ENCODE measurements around the gene NSF. TPM values are rescaled to one million over a fixed set of nuclear protein-coding genes. Genes with fewer than 3 reads are reported as not detected.
A peak's percentile ranks its signal among the peaks of the same experiment; 100 is the strongest.
"Not testable (repeated sequence)": the region's sequence is repeated elsewhere in the genome, so short reads cannot be mapped to it uniquely, and the experiment has no call there.

NSF gene
- total RNA-seq (10 to 100 TPM; 37.7 to 43.0 TPM), polyA plus RNA-seq (22.7 TPM)

- DNase-seq; H3K27me3 ChIP-seq (ENCODE audit: insufficient read depth, low read length, poor library complexity, severe bottlenecking); CTCF ChIA-PET; H3K9me3 Mint-ChIP-seq; H3K4me3 Mint-ChIP-seq; H3K4me1 Mint-ChIP-seq; POLR2A ChIA-PET; H3K27ac Mint-ChIP-seq; H3K4me3 ChIP-seq (ENCODE audit: low read length); H3K27ac ChIP-seq (ENCODE audit: low read depth, low read length); H3K27me3 Mint-ChIP-seq; H3K36me3 Mint-ChIP-seq; H3K4me1 ChIP-seq (ENCODE audit: insufficient read depth, low read length); H3K9me3 ChIP-seq (ENCODE audit: low read length); H3K36me3 ChIP-seq (ENCODE audit: insufficient read depth, low read length): not testable (repeated sequence)
Observed at GRCh38 chr17:46590157-46591146, at the start of gene NSF. NSF (plus strand) TSS chr17:46590669; CDS start chr17:46590776, 107 bp downstream.

- H3K4me1 Mint-ChIP-seq; H3K36me3 ChIP-seq (ENCODE audit: insufficient read depth, low read length); H3K9me3 ChIP-seq (ENCODE audit: low read length); H3K4me3 Mint-ChIP-seq; POLR2A ChIA-PET; DNase-seq; CTCF ChIA-PET; H3K4me3 ChIP-seq (ENCODE audit: low read length); H3K27me3 ChIP-seq (ENCODE audit: insufficient read depth, low read length, poor library complexity, severe bottlenecking); H3K27ac Mint-ChIP-seq; H3K27ac ChIP-seq (ENCODE audit: low read depth, low read length); H3K9me3 Mint-ChIP-seq; H3K27me3 Mint-ChIP-seq; H3K4me1 ChIP-seq (ENCODE audit: insufficient read depth, low read length): not testable (repeated sequence)
- H3K36me3 Mint-ChIP-seq, result peaks cover 0 to 11% (median 2%) of the 10 kb centered on the region in 3 donors
Observed at GRCh38 chr17:46548607-46549006, 41.9 kb upstream of the NSF start.

GRCh38 chr17:46559155-46559554, 31.3 kb upstream of the NSF start:
- POLR2A ChIA-PET; H3K9me3 ChIP-seq (ENCODE audit: low read length); H3K27ac ChIP-seq (ENCODE audit: low read depth, low read length); H3K27me3 ChIP-seq (ENCODE audit: insufficient read depth, low read length, poor library complexity, severe bottlenecking); H3K4me1 ChIP-seq (ENCODE audit: insufficient read depth, low read length); H3K36me3 ChIP-seq (ENCODE audit: insufficient read depth, low read length); H3K27ac Mint-ChIP-seq; H3K4me3 Mint-ChIP-seq; H3K4me3 ChIP-seq (ENCODE audit: low read length); DNase-seq; H3K36me3 Mint-ChIP-seq; H3K9me3 Mint-ChIP-seq; H3K27me3 Mint-ChIP-seq; H3K4me1 Mint-ChIP-seq; CTCF ChIA-PET: not testable (repeated sequence)

GRCh38 chr17:46560048-46560447, 30.4 kb upstream of the NSF start:
- H3K27me3 Mint-ChIP-seq; CTCF ChIA-PET; H3K4me1 Mint-ChIP-seq; H3K27ac ChIP-seq (ENCODE audit: low read depth, low read length); H3K36me3 Mint-ChIP-seq; H3K27ac Mint-ChIP-seq; DNase-seq; POLR2A ChIA-PET; H3K36me3 ChIP-seq (ENCODE audit: insufficient read depth, low read length); H3K4me3 ChIP-seq (ENCODE audit: low read length); H3K4me3 Mint-ChIP-seq; H3K27me3 ChIP-seq (ENCODE audit: insufficient read depth, low read length, poor library complexity, severe bottlenecking); H3K4me1 ChIP-seq (ENCODE audit: insufficient read depth, low read length); H3K9me3 Mint-ChIP-seq; H3K9me3 ChIP-seq (ENCODE audit: low read length): not testable (repeated sequence)

- H3K4me1 Mint-ChIP-seq; H3K4me1 ChIP-seq (ENCODE audit: insufficient read depth, low read length); H3K27ac Mint-ChIP-seq; H3K27me3 ChIP-seq (ENCODE audit: insufficient read depth, low read length, poor library complexity, severe bottlenecking); POLR2A ChIA-PET; H3K36me3 ChIP-seq (ENCODE audit: insufficient read depth, low read length); CTCF ChIA-PET; H3K36me3 Mint-ChIP-seq; H3K27me3 Mint-ChIP-seq; H3K9me3 Mint-ChIP-seq; H3K27ac ChIP-seq (ENCODE audit: low read depth, low read length); H3K4me3 Mint-ChIP-seq; DNase-seq; H3K4me3 ChIP-seq (ENCODE audit: low read length); H3K9me3 ChIP-seq (ENCODE audit: low read length): not testable (repeated sequence)
Observed at GRCh38 chr17:46566284-46566683, 24.2 kb upstream of the NSF start.

GRCh38 chr17:46566980-46567379, 23.5 kb upstream of the NSF start:
- POLR2A ChIA-PET; H3K4me1 Mint-ChIP-seq; H3K36me3 ChIP-seq (ENCODE audit: insufficient read depth, low read length); H3K4me1 ChIP-seq (ENCODE audit: insufficient read depth, low read length); H3K4me3 ChIP-seq (ENCODE audit: low read length); H3K9me3 ChIP-seq (ENCODE audit: low read length); H3K4me3 Mint-ChIP-seq; H3K27ac ChIP-seq (ENCODE audit: low read depth, low read length); CTCF ChIA-PET; H3K36me3 Mint-ChIP-seq; H3K27ac Mint-ChIP-seq; H3K27me3 ChIP-seq (ENCODE audit: insufficient read depth, low read length, poor library complexity, severe bottlenecking); DNase-seq; H3K27me3 Mint-ChIP-seq; H3K9me3 Mint-ChIP-seq: not testable (repeated sequence)

GRCh38 chr17:46571796-46572195, 18.7 kb upstream of the NSF start:
- H3K9me3 ChIP-seq (ENCODE audit: low read length); CTCF ChIA-PET; H3K27me3 ChIP-seq (ENCODE audit: insufficient read depth, low read length, poor library complexity, severe bottlenecking); H3K4me3 ChIP-seq (ENCODE audit: low read length); H3K9me3 Mint-ChIP-seq; H3K36me3 Mint-ChIP-seq; H3K27ac Mint-ChIP-seq; H3K4me1 ChIP-seq (ENCODE audit: insufficient read depth, low read length); H3K36me3 ChIP-seq (ENCODE audit: insufficient read depth, low read length); DNase-seq; H3K4me3 Mint-ChIP-seq; H3K27me3 Mint-ChIP-seq; POLR2A ChIA-PET; H3K27ac ChIP-seq (ENCODE audit: low read depth, low read length); H3K4me1 Mint-ChIP-seq: not testable (repeated sequence)

- H3K36me3 Mint-ChIP-seq; H3K4me1 Mint-ChIP-seq; POLR2A ChIA-PET; H3K9me3 ChIP-seq (ENCODE audit: low read length); H3K27me3 Mint-ChIP-seq; H3K4me1 ChIP-seq (ENCODE audit: insufficient read depth, low read length); CTCF ChIA-PET; H3K9me3 Mint-ChIP-seq; H3K36me3 ChIP-seq (ENCODE audit: insufficient read depth, low read length); H3K27ac ChIP-seq (ENCODE audit: low read depth, low read length); H3K4me3 ChIP-seq (ENCODE audit: low read length); H3K27me3 ChIP-seq (ENCODE audit: insufficient read depth, low read length, poor library complexity, severe bottlenecking): not testable (repeated sequence)
- DNase-seq, result peak; percentile 64 to 93 (median 86)
- peak within 1 kb of the TSS in 5 of 7 donors; percentile 32 to 66 (median 53) for H3K4me3 Mint-ChIP-seq
- peak within 1 kb of the TSS in 1 of 8 donors; percentile 79 for H3K27ac Mint-ChIP-seq
Observed at GRCh38 chr17:46579083-46580075, 11.1 kb upstream of the NSF start, which contains the start of gene ARL17A. ARL17A (minus strand) TSS chr17:46579691; CDS start chr17:46576322, 3,369 bp downstream.
